Effector memory CD4-positive, alpha-beta T cell (primary cell): ENCODE data around the gene PPM1A.

Experiments
- DNase-seq, 3 donors: peaks; one replicate each; pipeline ENCODE4 v3.0.0-alpha.2; 2020
- H3K27ac ChIP-seq: 2 replicates; pipeline ENCODE4 v1.7.0; 2013; ENCODE audit warnings: mild to moderate bottlenecking, low read length, moderate library complexity; ENCODE audit not compliant: insufficient read depth, poor library complexity, severe bottlenecking
- H3K27me3 ChIP-seq: replicated peaks from 2 replicates; pipeline ENCODE4 v1.7.0; 2013; ENCODE audit warnings: mild to moderate bottlenecking, low read length; ENCODE audit not compliant: insufficient read depth, control insufficient read depth, poor library complexity, severe bottlenecking
- H3K36me3 ChIP-seq: 2 replicates; pipeline ENCODE4 v1.7.0; 2013; ENCODE audit warnings: mild to moderate bottlenecking, low read length, moderate library complexity; ENCODE audit not compliant: control insufficient read depth, insufficient read depth
- H3K4me1 ChIP-seq: 2 replicates; pipeline ENCODE4 v1.7.0; 2013; ENCODE audit warnings: low read length, mild to moderate bottlenecking; ENCODE audit not compliant: control insufficient read depth, insufficient read depth, poor library complexity, severe bottlenecking
- H3K4me3 ChIP-seq: 2 replicates; pipeline ENCODE4 v1.7.0; 2013; ENCODE audit warnings: low read length, low read depth, mild to moderate bottlenecking; ENCODE audit not compliant: insufficient read depth, poor library complexity, severe bottlenecking
- H3K9me3 ChIP-seq: 2 replicates; pipeline ENCODE4 v1.7.0; 2013; ENCODE audit warnings: mild to moderate bottlenecking, low read length, moderate library complexity; ENCODE audit not compliant: control insufficient read depth

Gene PPM1A

DNA sequence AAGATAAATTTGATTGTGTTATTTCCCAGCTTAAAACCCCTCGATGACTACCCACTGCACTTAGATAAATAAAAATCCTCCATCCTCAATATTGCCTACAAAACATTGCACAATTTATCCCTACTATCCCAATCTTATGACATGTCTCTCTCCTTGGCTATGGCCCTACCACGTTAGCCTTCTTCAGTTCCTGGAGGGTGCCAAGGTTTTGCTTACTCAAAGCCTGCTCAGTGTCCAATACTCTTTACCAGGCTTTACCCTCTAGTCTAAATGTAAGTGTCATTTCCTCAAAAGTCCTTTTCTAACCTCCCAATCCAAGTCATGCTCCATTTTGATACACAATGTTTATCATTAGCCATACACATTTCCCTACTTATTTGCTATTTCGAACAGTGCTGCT lies 35.0 kb upstream of the PPM1A start:
- no peak for DNase-seq
- no peaks in the 10 kb centered on the region for H3K4me1 ChIP-seq
- H3K27me3 ChIP-seq: no peaks in the 10 kb centered on the region
- H3K4me3 ChIP-seq: no peak overlapping the region
- no peak overlapping the region for H3K27ac ChIP-seq
- no peaks in the 10 kb centered on the region for H3K9me3 ChIP-seq
- H3K36me3 ChIP-seq: no peaks in the 10 kb centered on the region

DNA sequence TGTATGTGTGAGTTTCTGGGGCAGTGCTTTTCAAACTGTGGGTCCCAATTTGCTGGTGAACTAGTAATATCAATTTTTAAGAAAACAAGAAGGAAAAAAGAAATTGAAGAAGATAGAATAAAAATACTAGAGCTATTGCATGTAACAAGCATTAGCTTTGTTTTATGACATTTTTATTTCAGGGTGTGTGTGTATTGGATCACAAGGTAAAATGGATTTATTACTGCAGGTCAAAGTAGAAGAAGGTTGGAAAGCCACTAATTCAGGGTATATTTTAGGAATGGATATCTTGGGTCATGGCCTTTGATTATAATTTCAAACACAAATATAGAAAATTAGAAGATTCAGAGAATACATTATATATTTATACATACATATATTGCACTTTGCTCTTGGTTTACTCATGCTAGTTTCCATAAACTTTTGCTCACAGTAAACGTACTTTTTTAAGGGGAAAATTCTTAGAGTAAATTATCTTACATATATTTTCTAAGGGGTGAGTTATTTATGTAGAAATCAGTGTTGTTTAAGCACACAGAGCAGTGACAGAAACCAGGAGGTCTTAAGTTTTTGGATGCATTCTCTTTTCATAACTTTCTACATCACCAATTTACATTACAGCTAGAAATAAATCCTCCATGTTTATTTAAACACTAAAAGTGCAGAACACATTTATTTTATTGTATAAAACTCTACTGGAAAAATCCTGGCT lies 34.5 kb upstream of the PPM1A start:
- DNase-seq: no peak
- H3K27ac ChIP-seq: no peak overlapping the region
- no peaks in the 10 kb centered on the region for H3K36me3 ChIP-seq
- H3K4me1 ChIP-seq: no peaks in the 10 kb centered on the region
- no peaks in the 10 kb centered on the region for H3K27me3 ChIP-seq
- no peak overlapping the region for H3K4me3 ChIP-seq
- no peaks in the 10 kb centered on the region for H3K9me3 ChIP-seq

DNA sequence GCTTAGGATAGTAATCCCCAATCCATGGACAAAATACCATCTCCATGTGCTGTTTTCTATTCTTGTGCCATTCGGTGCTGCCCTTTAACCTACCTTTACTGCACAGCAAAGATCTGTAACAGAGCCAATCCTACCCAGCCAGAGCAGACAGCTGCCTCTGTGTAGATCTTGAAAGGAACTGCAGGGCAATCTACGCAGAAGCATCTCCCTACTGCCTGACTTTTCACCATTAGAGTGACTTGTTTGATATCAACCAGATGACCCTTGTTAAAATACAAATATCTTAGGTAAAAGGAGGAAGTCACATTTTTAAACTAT lies 33.9 kb upstream of the PPM1A start:
- Histone ChIP-seq H3K4me1 (no peaks in the 10 kb centered on the region), H3K27me3 (no peaks in the 10 kb centered on the region), H3K4me3 (no peak overlapping the region), H3K27ac (no peak overlapping the region), H3K9me3 (no peaks in the 10 kb centered on the region), H3K36me3 (no peaks in the 10 kb centered on the region)
- DNase-seq: no peak

DNA sequence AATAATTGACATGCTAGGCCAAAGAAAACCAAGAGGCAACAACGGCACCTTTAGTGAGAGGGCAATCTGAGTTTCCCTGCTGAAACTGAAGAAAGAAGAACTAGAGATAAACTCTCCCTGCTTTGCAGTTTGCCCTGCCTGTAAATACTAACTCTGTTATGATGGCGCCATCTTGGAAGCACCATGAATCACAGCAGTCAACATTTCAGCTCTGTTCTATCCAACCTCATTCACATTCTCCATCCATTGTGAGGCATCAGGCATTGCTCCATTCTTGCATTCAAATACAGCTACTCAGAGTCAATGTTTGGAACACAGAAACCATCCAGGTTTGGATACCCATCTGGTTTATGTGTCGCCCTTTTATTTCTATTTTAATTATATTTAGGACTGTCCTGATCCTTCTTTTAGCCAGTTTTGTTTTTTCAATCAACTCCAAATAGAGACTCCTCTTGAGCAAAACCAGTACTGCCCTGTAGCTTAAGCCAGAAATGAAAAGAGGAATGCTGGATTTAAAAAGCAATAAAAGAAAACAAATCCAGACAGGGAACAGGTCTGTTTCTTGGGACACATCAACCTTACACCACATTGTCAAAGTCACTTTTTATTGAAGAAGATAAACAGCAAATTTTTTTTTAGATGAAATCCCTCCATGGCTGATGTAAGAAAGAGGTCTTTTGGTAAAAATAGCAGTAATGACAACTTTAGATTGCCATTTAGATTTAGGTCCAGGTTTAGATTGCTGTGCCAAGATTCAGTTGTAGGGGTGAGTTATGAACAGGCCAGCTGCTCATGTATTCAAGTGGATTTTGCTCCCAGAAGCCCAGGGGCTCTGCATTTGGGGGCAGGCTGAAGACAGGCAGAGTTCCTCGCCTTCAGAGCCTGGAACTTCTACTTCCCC lies 33.3 kb upstream of the PPM1A start:
- H3K36me3 ChIP-seq: no peaks in the 10 kb centered on the region
- no peak overlapping the region for H3K27ac ChIP-seq

DNA sequence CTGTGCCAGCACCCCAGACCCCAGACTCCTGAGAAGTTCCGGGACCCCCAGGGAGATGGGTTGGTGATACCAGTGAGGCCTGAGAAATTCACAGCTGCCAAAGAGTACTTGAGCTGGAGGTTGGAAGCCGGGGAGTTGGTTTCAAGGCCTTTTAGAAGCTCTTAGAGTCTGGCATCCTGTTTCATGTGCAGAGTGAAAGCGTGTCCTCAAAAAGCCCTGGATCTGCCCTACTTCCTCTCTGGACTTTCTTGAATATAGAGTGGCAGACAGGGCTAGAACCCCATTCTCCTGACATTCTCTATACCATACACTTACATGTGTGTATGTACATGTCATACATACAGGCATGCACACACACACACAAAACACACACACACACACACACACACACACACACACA lies 31.3 kb upstream of the PPM1A start:
- H3K27ac ChIP-seq: no peak overlapping the region
- no peaks in the 10 kb centered on the region for H3K36me3 ChIP-seq
- DNase-seq: no peak
- no peak overlapping the region for H3K4me3 ChIP-seq
- H3K27me3 ChIP-seq: no peaks in the 10 kb centered on the region
- no peaks in the 10 kb centered on the region for H3K9me3 ChIP-seq
- H3K4me1 ChIP-seq: no peaks in the 10 kb centered on the region

More for the DNA sequence above, 33.3 kb upstream of the PPM1A start:
- H3K4me3 ChIP-seq: no peak overlapping the region
- no peaks in the 10 kb centered on the region for H3K4me1 ChIP-seq
- no peaks in the 10 kb centered on the region for H3K27me3 ChIP-seq
- DNase-seq: no peak
- H3K9me3 ChIP-seq: no peaks in the 10 kb centered on the region

DNA sequence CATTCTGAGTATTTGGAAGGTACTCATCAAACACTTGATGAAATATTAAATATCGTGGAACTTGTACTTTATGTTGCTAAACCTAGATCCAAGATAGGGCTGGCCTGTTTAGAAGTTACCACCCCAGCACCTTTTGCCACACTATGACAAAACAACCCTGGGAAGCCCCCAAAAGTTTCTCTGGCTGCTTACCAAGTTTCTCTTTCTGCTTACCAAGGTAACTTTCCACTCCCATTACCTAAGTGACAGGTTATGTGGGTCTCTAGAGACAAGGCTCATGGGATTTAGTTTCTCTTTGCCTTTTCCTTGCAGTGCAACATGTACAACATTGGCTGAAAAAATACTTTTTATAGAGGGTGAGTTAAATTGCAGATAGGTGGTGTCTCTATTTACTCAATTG lies 28.9 kb upstream of the PPM1A start:
- H3K4me1 ChIP-seq: no peaks in the 10 kb centered on the region
- no peak overlapping the region for H3K27ac ChIP-seq
- no peak overlapping the region for H3K4me3 ChIP-seq
- no peak for DNase-seq
- no peaks in the 10 kb centered on the region for H3K36me3 ChIP-seq
- no peaks in the 10 kb centered on the region for H3K27me3 ChIP-seq
- H3K9me3 ChIP-seq: no peaks in the 10 kb centered on the region

DNA sequence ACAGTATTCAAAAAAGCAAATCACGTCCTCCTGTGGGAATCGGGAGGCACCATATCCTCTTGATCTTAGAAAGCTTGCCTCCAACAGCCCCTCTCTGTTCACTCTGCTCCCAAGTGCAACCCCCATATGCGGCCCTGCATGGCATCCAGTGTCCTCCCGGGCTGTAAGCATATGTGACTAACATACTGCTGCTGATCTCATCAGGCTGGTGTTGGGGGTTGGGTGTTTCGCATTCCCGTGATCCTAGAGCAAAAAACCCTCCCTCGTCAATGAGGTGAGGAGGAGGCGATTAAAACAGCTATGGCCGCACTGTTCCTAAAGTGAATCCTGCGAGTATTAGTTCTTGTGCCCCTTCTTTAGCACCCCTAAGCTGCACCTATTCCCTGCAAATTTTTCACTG lies 28.1 kb upstream of the PPM1A start:
- DNase-seq: no peak
- H3K27me3 ChIP-seq: no peaks in the 10 kb centered on the region
- H3K4me3 ChIP-seq: no peak overlapping the region
- H3K36me3 ChIP-seq: no peaks in the 10 kb centered on the region
- no peaks in the 10 kb centered on the region for H3K4me1 ChIP-seq
- no peak overlapping the region for H3K27ac ChIP-seq
- H3K9me3 ChIP-seq: no peaks in the 10 kb centered on the region

DNA sequence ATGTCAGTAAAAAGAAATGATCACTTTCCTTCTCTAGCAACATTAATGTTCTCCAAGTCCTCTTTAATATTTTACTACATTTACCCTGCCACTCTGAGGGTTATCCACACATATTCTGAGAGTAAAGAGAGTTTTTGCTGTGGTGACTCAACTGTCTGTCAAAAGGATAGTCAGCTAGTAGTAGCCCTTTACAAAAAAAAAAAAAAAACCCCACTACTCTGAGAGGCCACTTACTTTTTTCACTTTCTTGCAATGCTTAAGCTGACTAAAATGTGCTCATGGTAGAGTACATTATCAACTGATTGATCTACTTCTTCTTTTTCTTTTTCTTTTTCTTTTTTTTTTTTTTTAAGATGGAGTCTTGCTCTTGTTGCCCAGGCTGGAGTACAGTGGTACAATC lies 27.6 kb upstream of the PPM1A start:
- Histone ChIP-seq H3K9me3 (no peaks in the 10 kb centered on the region), H3K27ac (no peak overlapping the region), H3K4me3 (no peak overlapping the region), H3K4me1 (no peaks in the 10 kb centered on the region), H3K27me3 (no peaks in the 10 kb centered on the region), H3K36me3 (no peaks in the 10 kb centered on the region)
- DNase-seq: no peak

DNA sequence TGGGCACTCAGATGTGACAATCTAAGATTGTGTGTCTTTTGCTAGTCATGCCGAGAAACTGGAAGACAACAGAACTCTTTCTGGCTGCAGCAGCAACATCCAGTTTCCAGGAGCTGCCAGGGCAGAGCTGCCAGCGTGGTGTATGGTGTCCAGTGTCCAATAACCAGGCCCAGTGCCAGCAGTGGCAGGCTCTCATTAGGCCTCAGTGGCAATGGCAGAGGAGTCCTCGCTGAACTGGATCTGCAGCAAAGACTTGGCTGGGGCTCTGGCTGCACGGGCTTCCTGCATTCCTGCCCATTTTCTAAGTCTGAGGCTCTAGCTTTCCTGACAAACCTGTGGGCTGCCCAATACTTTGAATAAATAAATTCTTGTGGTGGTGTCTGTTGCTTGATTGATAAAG lies 26.2 kb upstream of the PPM1A start:
- H3K9me3 ChIP-seq: no peaks in the 10 kb centered on the region
- no peak for DNase-seq
- H3K36me3 ChIP-seq: no peaks in the 10 kb centered on the region
- H3K27me3 ChIP-seq: no peaks in the 10 kb centered on the region
- no peaks in the 10 kb centered on the region for H3K4me1 ChIP-seq
- no peak overlapping the region for H3K4me3 ChIP-seq
- no peak overlapping the region for H3K27ac ChIP-seq

DNA sequence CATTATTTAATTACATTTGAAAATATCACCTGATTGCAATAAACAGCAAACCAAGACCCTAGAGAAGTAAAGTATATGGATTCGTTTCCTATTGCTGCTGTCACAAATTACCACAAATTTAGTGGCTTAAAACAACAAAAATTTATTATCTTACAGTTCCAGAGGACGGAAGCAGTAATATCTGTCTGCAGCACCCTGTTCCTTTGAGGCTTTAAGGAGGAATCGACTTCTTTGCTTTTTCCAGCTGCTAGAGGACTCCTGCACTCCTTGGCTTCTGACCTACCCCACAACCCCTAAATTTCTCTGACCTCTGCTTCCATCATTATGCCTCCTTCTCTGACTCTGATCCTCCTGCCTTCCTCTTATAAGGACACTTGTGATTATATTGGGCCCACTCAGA lies 23.8 kb upstream of the PPM1A start:
- no peaks in the 10 kb centered on the region for H3K27me3 ChIP-seq
- no peaks in the 10 kb centered on the region for H3K36me3 ChIP-seq
- H3K4me1 ChIP-seq: no peaks in the 10 kb centered on the region
- H3K27ac ChIP-seq: no peak overlapping the region
- DNase-seq: no peak
- H3K9me3 ChIP-seq: no peaks in the 10 kb centered on the region
- H3K4me3 ChIP-seq: no peak overlapping the region
